Osteocyte (in vitro differentiated cells): ENCODE results near the gene KRTAP10-4. TPM values are rescaled to one million over a fixed set of nuclear protein-coding genes. Genes with fewer than 3 reads are reported as not detected.
"Not testable (repeated sequence)": the region's sequence is repeated elsewhere in the genome, so short reads cannot be mapped to it uniquely, and the experiment has no call there.

Experiments used
- DNase-seq: peaks from one replicate; pipeline ENCODE4 v3.0.0; 2021; ENCODE audit warnings: mixed read lengths; ENCODE audit not compliant: unreplicated experiment; ENCODE audit errors: extremely low spot score
- H3K27ac Mint-ChIP-seq: one replicate; pipeline ENCODE4 v1.8.0; 2021; ENCODE audit warnings: mild to moderate bottlenecking, mixed read lengths; ENCODE audit not compliant: unreplicated experiment
- H3K27me3 Mint-ChIP-seq: one replicate; pipeline ENCODE4 v1.8.0; 2021; ENCODE audit warnings: mixed read lengths; ENCODE audit not compliant: unreplicated experiment
- H3K36me3 Mint-ChIP-seq: one replicate; pipeline ENCODE4 v1.8.0; 2021; ENCODE audit warnings: mixed read lengths; ENCODE audit not compliant: unreplicated experiment
- H3K4me1 Mint-ChIP-seq: one replicate; pipeline ENCODE4 v1.8.0; 2021; ENCODE audit warnings: mixed read lengths; ENCODE audit not compliant: unreplicated experiment
- H3K4me3 Mint-ChIP-seq: one replicate; pipeline ENCODE4 v1.8.0; 2021; ENCODE audit warnings: mild to moderate bottlenecking, moderate library complexity, mixed read lengths; ENCODE audit not compliant: unreplicated experiment
- H3K9me3 Mint-ChIP-seq: one replicate; pipeline ENCODE4 v1.8.0; 2021; ENCODE audit warnings: mixed read lengths; ENCODE audit not compliant: unreplicated experiment
- CTCF ChIP-seq: fragments of 200-600 bp; sonication (generic); IDR thresholded peaks from 2 replicates; pipeline ENCODE4 v1.5.0; 2021; ENCODE audit warnings: antibody characterized with exemption, mild to moderate bottlenecking, moderate library complexity
- total RNA-seq: library from RNA; stranded (reverse); gene quantifications from 2 replicates; pipeline ENCODE4 v1.2.1, GENCODE V29; 2021

KRTAP10-4 gene
- total RNA-seq, 1 donor from 2014 or later, result not detected

- H3K36me3 Mint-ChIP-seq, result no peaks in the 10 kb centered on the region
- H3K4me1 Mint-ChIP-seq, result peaks cover 3% of the 10 kb centered on the region
- H3K27me3 Mint-ChIP-seq, result peaks cover 48% of the 10 kb centered on the region
- H3K27ac Mint-ChIP-seq, result no peak overlapping the region
- peak; percentile 80 for DNase-seq
- no peak overlapping the region for H3K4me3 Mint-ChIP-seq
- TF ChIP-seq CTCF, result no peak
- no peaks in the 10 kb centered on the region for H3K9me3 Mint-ChIP-seq
Observed at GRCh38 chr21:44552681-44553080, 20.8 kb upstream of the KRTAP10-4 start.

GRCh38 chr21:44555200-44555875, 18.2 kb upstream of the KRTAP10-4 start:
- no peaks in the 10 kb centered on the region for H3K36me3 Mint-ChIP-seq
- no peak overlapping the region for H3K27ac Mint-ChIP-seq
- peak; percentile 84 for DNase-seq
- H3K27me3 Mint-ChIP-seq, result peaks cover 54% of the 10 kb centered on the region
- no peaks in the 10 kb centered on the region for H3K9me3 Mint-ChIP-seq
- no peaks in the 10 kb centered on the region for H3K4me1 Mint-ChIP-seq
- H3K4me3 Mint-ChIP-seq, result no peak overlapping the region
- TF ChIP-seq CTCF, result no peak

DNA sequence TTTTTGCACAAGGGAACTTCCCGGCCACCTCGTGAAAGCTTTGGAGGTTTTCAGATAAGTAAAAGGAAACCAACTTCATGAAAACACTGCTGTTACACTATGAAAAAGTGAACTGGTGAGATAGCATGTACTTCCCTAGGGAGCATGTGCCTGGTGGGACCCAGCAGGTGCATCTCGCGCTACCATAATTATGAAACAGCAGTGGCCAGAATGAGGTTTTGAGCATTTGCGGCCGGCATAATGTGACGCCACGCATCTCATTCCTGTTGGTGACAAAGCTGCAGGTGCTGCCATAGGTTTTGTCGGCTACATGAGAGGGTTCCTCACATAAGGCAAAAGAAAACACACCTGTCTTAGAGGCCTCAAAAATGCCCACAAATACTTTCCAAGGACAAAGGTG, 16.6 kb upstream of the KRTAP10-4 start:
- DNase-seq, result no peak

GRCh38 chr21:44557491-44558328, 15.8 kb upstream of the KRTAP10-4 start:
- Mint-ChIP-seq H3K9me3 (peaks cover 8% of the 10 kb centered on the region), H3K36me3 (no peaks in the 10 kb centered on the region), H3K27me3 (peaks cover 73% of the 10 kb centered on the region), H3K4me3 (no peak overlapping the region), H3K4me1 (no peaks in the 10 kb centered on the region), H3K27ac (no peak overlapping the region)
- peak; percentile 83 for DNase-seq
- TF ChIP-seq CTCF, result no peak

More for the DNA sequence above, 16.6 kb upstream of the KRTAP10-4 start:
- peaks cover 5% of the 10 kb centered on the region for H3K9me3 Mint-ChIP-seq
- no peaks in the 10 kb centered on the region for H3K36me3 Mint-ChIP-seq
- TF ChIP-seq CTCF, result no peak
- H3K4me3 Mint-ChIP-seq, result no peak overlapping the region
- H3K4me1 Mint-ChIP-seq, result no peaks in the 10 kb centered on the region
- peaks cover 68% of the 10 kb centered on the region for H3K27me3 Mint-ChIP-seq
- no peak overlapping the region for H3K27ac Mint-ChIP-seq

- H3K9me3 Mint-ChIP-seq, H3K4me3 Mint-ChIP-seq, H3K27ac Mint-ChIP-seq, DNase-seq, H3K4me1 Mint-ChIP-seq, H3K36me3 Mint-ChIP-seq: not testable (repeated sequence)
- peaks cover 69% of the 10 kb centered on the region for H3K27me3 Mint-ChIP-seq
Observed at GRCh38 chr21:44558329-44558675, 15.2 kb upstream of the KRTAP10-4 start.
